HG03571 (cell line): ENCODE measurements around the gene SFMBT2.

Source experiments
- ATAC-seq: cut with Tn5 transposase; IDR thresholded peaks from one replicate; pipeline ENCODE4 v1.9.1; 2021; ENCODE audit not compliant: unreplicated experiment

SFMBT2 gene

DNA sequence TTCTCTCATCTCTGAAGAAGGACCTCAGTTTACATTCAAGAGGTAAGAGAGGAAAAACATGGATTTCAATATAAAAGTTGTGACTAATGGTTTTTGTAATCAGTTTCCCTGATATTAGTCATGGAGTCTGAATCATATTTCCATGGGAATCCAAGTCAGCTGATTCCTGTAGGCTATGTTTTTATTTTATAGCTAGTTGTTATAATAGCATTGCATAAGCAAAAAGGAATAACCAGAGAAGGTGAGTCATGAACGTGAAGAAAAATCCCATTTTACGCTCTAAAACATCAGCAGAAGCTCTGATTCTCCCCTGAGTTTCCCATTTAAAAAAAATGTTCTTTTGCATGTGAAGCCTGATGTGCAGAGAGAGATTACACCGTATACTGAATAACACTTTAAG, 299.3 kb downstream of the SFMBT2 start:
- no peak for ATAC-seq

DNA sequence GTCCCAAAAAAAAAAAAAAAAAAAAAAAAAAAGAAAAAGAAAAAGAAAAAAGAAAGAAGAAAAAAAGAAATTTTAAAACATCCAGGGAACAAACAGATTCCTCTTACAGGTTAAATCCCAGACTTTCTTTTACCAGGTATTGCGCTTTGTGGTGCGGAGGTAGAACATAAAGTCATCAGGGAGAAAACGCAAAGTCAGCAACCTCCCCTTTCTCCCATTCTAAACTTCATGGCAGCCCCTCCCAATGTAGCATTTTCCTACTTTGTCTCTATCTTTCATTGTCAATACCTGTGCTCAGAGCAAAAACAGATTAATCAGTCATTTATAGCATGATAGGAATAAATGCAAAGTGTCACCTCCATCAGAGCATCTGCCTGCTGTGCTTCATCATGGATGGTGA, 299.7 kb downstream of the SFMBT2 start:
- no peak for ATAC-seq
